ENCODE measurements around the gene LTBR.

LTBR gene

GRCh38 chr12:6384499-6385436 lies 806 bp downstream of the LTBR start:
- peak overlapping the region; percentile 48 for H3K4me3 ChIP-seq (ENCODE audit: low read depth, low read length)
- TF ChIP-seq, protein P1, sequence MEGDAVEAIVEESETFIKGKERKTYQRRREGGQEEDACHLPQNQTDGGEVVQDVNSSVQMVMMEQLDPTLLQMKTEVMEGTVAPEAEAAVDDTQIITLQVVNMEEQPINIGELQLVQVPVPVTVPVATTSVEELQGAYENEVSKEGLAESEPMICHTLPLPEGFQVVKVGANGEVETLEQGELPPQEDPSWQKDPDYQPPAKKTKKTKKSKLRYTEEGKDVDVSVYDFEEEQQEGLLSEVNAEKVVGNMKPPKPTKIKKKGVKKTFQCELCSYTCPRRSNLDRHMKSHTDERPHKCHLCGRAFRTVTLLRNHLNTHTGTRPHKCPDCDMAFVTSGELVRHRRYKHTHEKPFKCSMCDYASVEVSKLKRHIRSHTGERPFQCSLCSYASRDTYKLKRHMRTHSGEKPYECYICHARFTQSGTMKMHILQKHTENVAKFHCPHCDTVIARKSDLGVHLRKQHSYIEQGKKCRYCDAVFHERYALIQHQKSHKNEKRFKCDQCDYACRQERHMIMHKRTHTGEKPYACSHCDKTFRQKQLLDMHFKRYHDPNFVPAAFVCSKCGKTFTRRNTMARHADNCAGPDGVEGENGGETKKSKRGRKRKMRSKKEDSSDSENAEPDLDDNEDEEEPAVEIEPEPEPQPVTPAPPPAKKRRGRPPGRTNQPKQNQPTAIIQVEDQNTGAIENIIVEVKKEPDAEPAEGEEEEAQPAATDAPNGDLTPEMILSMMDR (IDR thresholded peaks at IDR 0.05; ENCODE audit: low read depth, low read length), result no peak
- in situ Hi-C loops (cut with HindIII; ENCODE audit: low sequenced_read_pairs), result no loop called here
- no peak for DNase-seq (ENCODE audit: low read depth, low spot score)

DNA sequence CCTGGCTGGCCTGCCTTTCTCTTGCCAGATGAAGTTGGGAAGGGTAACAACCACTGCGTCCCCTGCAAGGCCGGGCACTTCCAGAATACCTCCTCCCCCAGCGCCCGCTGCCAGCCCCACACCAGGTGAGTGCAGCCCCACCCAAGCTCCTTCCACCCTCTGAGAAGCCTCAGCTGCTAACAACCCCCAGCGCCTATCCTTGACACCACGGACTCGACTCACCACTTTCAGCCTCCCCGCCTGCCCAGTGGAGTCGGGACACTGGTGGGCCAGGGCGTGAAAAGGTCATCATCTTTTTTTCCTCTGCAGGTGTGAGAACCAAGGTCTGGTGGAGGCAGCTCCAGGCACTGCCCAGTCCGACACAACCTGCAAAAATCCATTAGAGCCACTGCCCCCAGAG lies 2.1 kb downstream of the LTBR start:
- no peak overlapping the region for H3K4me3 ChIP-seq (ENCODE audit: low read depth, low read length)

GRCh38 chr12:6386491-6386890 lies 2.5 kb downstream of the LTBR start:
- DNase-seq (ENCODE audit: low read depth, low spot score), result no peak
- TF ChIP-seq, protein P1 (IDR thresholded peaks at IDR 0.05; ENCODE audit: low read depth, low read length), result no peak
- H3K4me3 ChIP-seq (ENCODE audit: low read depth, low read length), result no peak overlapping the region
- in situ Hi-C loops (cut with HindIII; ENCODE audit: low sequenced_read_pairs), result no loop called here

More for the DNA sequence above, 2.1 kb downstream of the LTBR start:
- TF ChIP-seq, protein P1 (IDR thresholded peaks at IDR 0.05; ENCODE audit: low read depth, low read length), result no peak
- no peak for DNase-seq (ENCODE audit: low read depth, low spot score)
- in situ Hi-C loops (cut with HindIII; ENCODE audit: low sequenced_read_pairs), result no loop called here

DNA sequence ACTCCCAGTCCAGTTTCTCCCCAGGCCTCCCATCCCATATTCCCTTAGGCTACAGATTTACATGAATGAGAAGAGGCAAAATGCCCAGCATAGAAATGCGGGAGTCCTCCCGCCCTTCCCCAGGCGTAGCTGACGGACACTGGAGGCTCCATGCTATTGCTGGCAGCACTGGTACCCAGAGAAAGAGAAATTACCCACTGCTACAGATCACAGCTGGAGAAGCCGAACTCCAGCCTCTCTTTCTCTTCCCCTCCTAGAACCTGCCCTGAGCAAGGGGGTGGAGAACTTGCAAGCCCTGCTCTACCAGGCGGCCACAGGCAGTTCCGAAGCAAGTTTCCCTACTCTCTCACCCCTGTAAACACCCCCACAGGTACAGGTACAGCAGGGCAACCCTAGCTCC lies 3.6 kb downstream of the LTBR start:
- in situ Hi-C loops (cut with HindIII; ENCODE audit: low sequenced_read_pairs), result no loop called here
- H3K4me3 ChIP-seq (ENCODE audit: low read depth, low read length), result no peak overlapping the region
- no peak for DNase-seq (ENCODE audit: low read depth, low spot score)
- TF ChIP-seq, protein P1 (IDR thresholded peaks at IDR 0.05; ENCODE audit: low read depth, low read length), result no peak

DNA sequence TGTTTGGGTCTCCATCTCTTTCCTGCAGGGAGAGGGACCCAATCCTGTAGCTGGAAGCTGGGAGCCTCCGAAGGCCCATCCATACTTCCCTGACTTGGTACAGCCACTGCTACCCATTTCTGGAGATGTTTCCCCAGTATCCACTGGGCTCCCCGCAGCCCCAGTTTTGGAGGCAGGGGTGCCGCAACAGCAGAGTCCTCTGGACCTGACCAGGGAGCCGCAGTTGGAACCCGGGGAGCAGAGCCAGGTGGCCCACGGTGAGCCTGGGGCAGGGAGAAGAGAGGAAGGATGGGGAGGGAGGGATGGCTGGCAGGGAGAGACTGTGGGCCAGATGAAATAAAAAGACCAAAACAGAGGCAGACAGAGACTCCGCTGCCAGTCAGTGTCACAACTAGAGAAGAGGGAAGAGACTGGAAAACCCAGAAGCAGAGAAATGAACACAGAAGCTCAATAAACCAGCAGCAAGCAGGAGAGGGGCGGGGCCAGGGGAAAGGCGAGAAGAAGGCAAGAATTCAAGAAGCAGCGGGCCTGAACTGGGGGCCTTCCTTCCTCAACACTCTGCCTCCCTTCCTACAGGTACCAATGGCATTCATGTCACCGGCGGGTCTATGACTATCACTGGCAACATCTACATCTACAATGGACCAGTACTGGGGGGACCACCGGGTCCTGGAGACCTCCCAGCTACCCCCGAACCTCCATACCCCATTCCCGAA lies 6.3 kb downstream of the LTBR start:
- TF ChIP-seq, protein P1 (IDR thresholded peaks at IDR 0.05; ENCODE audit: low read depth, low read length), result no peak
- no peak overlapping the region for H3K4me3 ChIP-seq (ENCODE audit: low read depth, low read length)
- in situ Hi-C loops (cut with HindIII; ENCODE audit: low sequenced_read_pairs), result no loop called here
- DNase-seq (ENCODE audit: low read depth, low spot score), result no peak

DNA sequence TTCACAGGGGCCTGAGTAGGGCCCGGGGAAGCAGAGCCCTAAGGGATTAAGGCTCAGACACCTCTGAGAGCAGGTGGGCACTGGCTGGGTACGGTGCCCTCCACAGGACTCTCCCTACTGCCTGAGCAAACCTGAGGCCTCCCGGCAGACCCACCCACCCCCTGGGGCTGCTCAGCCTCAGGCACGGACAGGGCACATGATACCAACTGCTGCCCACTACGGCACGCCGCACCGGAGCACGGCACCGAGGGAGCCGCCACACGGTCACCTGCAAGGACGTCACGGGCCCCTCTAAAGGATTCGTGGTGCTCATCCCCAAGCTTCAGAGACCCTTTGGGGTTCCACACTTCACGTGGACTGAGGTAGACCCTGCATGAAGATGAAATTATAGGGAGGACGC lies 7.1 kb downstream of the LTBR start:
- no peak for DNase-seq (ENCODE audit: low read depth, low spot score)
- TF ChIP-seq, protein P1 (IDR thresholded peaks at IDR 0.05; ENCODE audit: low read depth, low read length), result no peak
- H3K4me3 ChIP-seq (ENCODE audit: low read depth, low read length), result no peak overlapping the region
- in situ Hi-C loops (cut with HindIII; ENCODE audit: low sequenced_read_pairs), result no loop called here
